Measurements from ENCODE around the gene KIF19.

DNA sequence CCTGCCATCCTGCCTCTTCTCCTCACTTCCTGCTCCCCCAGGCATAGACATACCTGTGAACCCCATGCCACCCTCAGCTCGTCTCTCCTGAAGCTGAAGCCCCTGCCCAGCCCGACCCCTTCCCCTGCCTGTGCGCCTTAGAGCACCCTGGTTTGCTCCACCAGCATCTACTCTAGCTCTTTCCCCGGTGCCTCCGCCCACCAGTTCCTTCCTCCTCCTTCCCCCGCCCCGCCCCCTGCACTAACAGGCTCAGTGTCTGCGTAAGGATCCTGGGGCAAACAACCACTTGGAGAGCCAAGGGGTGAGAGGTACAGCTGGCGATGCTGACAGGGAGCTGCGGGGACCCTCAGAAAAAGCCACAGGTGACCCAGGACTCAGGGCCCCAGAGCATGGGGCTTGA lies 43.2 kb downstream of the KIF19 start:
- no peak for TF ChIP-seq CTCF (IDR thresholded peaks at IDR 0.05; ENCODE audit: poor library complexity)
- TF ChIP-seq EZH2 (IDR thresholded peaks at IDR 0.05; ENCODE audit: borderline replicate concordance), result no peak
- no peak for TF ChIP-seq EZH2phosphoT487 (IDR thresholded peaks at IDR 0.05; ENCODE audit: low read depth, severe bottlenecking, unreplicated experiment)
